GM21360 (cell line): Measurements from ENCODE around the gene CNTNAP2.
"Not testable (repeated sequence)": the region's sequence is repeated elsewhere in the genome, so short reads cannot be mapped to it uniquely, and the experiment has no call there.

Experiments
- ATAC-seq: cut with Tn5 transposase; IDR thresholded peaks from one replicate; pipeline ENCODE4 v1.9.1; 2021; ENCODE audit warnings: mild to moderate bottlenecking, moderate library complexity; ENCODE audit not compliant: unreplicated experiment

CNTNAP2 gene

DNA sequence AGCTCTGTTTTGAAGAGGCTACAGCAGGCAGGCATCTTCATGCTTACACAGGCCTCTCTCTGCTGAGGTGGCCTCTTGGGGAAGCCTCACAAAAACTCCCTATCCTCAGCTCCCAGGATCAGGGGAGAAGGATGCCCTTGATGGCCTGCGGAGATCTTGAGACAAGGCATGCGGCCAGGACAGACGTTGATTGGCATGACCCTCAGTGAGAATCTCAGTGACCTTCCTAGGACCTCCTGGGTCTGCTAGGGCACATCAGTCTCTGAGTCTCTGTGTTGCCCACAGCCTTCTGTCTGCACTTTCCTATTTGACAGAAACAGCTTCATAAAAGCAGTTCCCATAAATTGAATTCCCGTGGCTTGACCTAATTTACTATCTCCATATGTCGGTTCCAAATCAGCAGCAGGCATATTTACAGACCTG lies 1468.2 kb downstream of the CNTNAP2 start:
- no peak for ATAC-seq

DNA sequence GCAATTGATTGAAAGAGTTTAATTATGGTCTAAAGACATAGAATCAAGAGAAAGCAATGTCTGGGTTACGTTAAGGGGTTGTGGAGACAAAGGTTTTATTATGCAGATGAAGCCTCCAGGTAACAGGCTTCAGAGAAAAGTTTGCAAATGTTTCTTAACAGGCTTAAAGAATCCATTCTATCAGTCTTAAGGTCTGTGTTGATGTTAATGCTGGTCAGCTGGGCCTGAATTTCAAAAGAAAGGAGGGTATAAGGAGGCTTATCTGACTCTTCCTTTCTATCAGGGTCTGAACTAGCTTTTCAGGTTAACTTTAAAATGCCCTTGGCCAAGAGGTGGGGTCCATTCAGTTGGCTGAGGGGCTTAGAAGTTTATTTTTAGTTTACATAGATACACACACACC lies 1469.5 kb downstream of the CNTNAP2 start:
- ATAC-seq: no peak

DNA sequence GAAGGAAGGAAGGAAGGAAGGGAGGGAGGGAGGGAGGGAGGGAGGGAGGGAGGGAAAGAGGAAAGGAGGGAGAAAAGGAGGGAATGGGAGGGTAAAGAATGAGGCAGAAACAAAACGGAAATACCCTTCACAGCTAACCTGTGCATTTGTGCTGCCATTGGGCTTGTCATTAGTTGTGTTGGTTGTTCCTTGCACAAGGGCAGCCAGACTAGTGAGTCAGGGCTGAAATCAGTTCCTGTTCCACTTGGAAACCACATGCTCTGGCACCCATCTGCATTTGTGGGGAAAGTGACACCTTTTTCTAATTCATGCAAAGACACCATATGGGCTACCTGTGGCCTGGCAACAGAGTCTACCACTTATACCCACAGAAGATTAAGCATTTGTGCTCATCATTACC lies 1469.9 kb downstream of the CNTNAP2 start:
- ATAC-seq: no peak

DNA sequence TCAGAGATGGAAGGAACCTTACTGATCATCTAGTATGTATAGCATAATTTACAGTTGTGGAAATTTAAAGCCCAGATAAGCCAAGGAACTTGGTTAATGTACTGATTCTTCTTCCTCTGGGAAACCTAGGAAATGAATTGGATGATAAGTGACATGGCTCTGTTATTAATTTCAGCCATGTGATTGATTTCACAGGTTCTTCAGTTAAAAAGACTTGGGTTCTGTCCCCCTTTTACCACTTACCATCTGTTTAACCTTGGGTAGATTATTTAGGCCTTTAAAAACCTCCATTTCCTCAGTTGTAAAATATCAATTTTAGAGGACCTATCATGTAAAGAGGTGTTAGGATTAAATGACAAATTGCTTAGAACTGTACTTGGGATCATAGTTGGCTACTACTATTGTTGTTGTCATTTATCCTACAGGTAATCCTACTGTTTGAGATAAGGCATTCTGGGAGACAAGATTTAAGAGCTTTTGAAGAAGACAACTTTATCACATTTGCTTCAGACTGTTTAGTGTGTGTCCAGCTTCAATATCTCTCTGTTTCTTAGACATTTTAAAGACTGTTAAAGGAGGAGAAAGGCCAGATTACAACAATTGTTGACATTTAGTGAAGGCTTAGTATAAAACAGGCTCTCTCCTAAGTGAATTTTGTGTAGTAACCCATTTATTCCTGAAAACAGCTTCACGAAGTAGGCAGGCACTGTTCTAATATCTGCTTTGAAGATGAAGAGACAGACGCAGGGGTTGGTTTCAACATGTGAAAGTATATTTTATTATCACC lies 1476.9 kb downstream of the CNTNAP2 start:
- no peak for ATAC-seq

DNA sequence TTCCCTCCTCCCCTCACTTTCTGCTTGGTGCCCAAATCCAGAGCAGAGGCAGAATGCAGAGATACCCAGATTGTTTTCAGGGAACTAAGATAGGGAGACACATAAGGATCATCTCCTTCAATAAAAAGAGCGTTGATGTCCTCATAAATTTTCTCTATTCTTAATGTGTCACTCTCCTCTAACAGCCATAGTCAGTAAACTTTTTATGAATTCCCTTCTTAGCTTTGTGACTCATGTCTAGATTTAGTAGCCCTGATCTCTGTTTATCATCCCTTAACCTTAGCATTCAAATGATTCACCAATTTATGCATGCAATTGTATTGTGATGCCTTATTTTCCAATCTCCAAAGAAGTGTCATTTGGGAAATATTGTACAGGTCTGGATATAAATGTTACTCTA lies 1478.4 kb downstream of the CNTNAP2 start:
- ATAC-seq: no peak

DNA sequence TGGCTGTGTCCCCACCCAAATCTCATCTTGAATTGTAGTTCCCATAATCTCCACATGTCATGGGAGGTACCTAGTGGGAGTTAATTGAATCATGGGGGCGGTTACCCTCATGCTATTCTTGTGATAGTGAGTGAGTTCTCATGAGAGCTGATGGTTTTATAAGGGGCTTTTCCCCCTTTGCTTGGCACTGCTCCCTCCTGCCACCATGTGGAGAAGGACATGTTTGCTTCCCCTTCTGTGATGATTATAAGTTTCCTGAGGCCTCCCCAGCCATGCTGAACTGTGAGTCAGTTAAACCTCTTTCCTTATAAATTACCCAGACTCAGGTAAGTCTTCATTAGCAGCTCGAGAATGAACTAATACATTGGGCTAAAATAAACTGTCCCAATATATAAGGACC lies 1482.1 kb downstream of the CNTNAP2 start:
- not testable (repeated sequence) for ATAC-seq

DNA sequence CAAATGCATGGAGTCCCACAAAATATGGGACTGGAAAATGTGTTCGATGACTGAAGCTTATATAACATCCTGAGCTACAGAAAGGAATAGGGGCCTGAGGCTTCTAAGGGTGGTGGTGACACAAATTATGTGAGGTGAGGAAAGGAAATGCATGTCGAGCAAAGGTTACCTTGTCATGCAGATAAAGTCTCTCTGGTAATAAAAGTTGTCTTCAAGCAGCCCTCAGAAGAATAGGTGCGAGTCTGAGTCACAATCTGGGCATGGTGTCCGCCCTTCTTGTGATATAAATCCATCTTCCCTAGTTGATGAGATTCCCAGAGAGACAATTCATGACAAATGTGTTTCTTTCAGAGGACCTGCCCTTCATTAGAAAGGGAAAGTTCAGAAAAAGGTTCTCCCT lies 1488.7 kb downstream of the CNTNAP2 start:
- no peak for ATAC-seq

DNA sequence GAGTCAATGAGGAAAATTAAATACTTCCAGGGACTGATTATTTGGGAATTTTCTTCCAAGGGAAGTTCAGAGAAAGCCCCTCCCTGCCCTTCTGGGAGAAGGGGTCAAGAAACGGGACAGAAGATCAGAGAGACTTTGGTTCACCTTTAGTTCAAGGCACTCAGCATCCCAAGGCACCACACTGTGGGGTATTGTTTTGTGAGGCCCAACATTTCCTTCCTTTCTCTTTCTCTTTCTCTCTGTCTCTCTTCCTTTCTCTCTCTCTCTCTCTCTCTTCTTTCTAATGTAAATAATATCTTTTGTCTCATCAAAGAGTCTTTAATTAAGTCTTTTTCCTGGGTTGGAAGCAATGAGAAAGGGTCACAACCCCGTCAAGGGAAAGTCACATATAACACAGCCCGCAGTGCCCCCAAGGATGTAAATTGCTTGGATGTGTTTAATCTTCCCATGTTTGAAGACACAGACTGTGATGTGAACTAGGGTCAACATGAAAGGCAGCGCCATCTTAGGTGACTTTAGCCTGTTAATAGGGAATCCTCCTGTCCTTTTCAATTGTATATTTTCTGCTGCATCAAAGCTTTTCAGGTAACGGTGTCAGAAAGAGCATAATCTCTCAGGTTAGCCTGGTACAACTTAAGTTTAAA lies 1490.7 kb downstream of the CNTNAP2 start:
- no peak for ATAC-seq

DNA sequence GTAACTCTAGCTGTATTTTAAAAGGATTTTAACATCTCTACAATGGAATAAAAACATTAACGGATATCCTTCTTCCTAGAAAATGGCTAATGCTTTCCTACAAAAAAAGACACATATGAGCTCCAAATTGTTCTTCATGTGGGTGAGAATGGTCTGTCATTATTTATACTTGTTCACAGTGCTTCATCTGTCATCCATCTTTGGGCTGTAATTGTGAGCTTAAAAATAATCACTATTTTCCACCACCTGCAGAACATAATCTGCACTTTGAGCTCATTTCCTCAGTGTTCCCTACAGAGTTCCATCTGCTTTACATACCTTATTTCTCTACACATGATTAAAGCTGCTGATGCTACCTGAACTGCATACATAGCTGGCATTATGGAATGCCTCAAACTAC lies 1494.8 kb downstream of the CNTNAP2 start:
- no peak for ATAC-seq

DNA sequence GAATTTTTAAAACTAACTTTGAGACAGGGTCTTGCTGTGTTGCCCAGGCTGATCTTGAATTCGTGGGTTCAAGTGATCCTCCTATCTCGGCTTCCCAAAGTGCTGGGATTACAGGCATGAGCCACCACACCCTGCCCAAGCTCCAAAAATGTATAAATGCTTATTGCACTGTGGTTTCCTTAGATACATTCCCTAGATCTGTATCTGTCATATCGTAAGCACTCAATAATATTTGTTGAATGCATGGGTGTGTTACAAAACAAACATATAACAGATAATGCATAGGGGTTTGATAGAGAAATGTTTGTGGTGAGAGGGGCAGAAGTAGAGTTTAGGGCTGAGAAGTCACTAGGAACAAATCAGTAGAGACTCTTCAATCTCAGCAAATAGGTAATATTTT lies 1518.7 kb downstream of the CNTNAP2 start:
- no peak for ATAC-seq

DNA sequence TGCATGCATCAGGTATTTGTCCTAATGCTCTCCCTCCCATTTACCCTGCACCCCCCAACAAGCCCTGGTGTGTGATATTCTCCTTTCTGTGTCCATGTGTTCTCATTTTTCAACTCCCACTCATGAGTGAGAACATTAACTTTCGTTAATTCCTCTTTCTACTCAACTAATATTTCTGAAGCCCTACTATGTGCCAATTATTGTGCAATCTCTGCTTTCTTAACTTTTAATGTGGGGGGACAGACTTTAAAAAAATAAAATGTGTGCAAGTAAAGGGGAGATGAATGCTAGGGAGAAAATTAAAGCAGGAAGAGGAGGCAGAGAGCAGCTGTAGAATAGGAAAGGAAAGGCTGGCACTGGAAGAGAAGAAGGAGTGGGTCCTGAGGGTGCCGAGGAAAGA lies 1520.0 kb downstream of the CNTNAP2 start:
- no peak for ATAC-seq

DNA sequence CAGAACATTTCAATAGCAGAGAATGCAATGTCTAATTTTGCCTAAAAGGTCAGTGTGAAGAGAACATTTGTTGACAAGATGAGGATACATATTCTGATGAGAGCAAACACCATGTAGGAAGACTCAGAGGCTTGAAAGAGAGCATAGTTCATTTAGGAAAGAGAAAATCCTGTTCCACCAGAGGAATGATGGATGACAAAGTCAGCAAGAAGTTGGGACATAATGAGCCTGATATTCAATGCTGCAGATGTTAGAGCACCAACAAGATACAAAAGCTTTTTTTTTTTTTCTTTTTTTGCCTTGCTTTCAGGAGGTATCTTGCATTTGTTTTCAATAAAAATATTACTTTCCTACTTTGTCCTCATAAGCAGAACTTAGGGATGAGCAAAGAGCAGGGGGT lies 1522.0 kb downstream of the CNTNAP2 start:
- no peak for ATAC-seq

DNA sequence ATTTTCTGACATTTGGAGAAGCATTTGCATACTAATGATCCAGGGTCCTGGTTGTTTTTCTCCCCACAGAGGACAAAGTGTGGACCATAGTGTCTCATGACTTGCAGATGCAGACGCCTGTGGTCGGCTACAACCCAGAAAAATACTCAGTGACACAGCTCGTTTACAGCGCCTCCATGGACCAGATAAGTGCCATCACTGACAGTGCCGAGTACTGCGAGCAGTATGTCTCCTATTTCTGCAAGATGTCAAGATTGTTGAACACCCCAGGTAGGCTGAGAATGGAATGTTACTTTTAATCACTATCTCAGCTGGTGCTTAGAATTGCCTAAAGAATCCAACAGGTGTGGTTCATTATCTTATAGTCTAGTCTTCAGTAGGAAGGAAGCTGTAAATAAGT lies 1522.4 kb downstream of the CNTNAP2 start:
- no peak for ATAC-seq

DNA sequence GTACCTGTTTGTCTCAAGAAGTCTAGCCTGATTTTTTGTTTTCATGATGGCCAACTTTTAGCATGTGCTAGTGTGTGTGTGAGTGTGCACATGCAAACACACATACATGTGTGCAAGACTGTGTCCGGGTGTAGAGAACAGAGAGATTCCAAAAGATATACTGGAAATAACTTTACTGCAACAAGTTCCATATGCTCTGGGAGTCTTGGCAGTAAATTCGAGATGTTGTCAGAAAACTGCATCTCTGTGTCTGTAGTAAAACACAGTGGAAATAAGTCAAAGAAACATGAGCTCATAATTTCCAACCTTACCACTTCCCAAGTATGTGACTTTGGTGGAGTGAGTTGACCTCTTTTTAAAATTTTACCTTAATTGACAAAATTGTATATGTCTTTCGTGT lies 1523.2 kb downstream of the CNTNAP2 start:
- no peak for ATAC-seq

DNA sequence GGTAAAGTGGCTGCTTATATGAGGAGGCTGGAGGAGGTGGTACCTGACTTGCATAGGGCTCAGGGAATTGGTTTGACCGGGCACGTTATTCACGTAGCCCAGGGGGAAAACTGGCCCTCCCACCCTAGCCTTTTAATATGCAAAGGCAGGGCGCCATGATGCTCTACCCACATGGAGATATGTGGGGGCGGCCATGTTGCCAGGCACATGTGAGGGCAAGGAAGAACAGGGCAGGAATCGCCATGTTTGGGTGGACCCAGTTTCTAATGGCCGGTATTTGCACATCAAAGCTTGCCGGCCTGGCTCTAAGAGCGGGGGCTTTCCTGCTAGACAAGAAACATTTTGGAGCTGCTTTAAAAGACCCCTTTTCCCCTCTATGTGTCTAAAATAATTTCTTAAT lies 1524.2 kb downstream of the CNTNAP2 start:
- no peak for ATAC-seq

DNA sequence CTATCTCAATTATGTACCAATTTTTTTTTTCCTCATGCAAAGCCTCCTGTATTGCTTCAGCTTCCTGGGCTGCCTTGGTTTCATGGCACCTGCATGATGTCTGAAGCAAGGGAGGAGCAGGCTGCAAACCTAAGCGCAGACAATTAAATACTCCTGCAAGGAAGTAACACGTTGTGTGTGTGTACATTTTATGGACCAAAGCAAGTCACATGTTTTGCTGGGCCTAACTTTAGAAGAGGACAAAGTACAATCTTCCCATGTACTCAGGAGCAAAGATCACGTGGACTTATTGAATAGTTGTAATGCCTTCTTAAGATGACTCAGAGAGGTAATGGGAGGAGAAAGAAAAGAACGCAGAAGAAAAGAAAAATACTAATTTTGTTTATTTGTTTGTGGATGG lies 1530.0 kb downstream of the CNTNAP2 start:
- no peak for ATAC-seq

DNA sequence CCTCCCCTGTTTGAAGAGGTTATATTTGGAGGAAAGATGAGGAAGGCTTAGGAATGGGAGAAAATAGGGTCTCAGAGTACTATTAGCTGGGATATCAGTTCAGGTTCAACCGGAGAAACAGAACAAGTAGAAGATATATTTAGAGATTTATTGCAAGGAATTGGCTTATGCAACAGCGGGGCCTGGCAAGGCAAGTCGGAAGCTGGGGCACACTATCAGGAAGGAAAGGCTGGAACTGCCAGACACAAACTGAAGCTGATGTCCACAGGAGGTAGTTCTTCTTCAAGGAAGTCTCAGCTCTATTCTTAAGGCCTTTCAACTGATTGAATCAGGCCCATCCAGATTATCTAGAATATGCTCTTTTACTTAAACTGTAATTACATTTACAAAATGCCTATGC lies 1534.4 kb downstream of the CNTNAP2 start:
- ATAC-seq: no peak

DNA sequence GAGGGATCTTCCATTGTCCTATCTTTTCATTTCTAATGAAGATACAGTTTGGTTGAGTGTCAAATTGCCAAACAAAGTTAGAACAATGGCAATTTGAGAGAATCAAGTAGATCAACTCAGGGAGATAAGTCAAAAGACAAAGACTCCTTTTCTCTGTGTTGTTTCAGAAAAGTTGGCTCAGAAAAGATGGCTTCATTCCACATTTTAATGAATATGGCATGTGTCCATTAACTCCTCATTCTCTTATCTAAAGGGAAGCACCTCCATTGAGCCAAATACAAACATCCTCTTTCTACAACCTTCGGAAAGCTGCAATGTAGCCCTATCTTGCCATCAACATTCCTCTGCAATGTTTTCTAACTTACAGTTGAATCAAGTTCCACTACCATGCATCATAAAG lies 1535.0 kb downstream of the CNTNAP2 start:
- ATAC-seq: no peak

DNA sequence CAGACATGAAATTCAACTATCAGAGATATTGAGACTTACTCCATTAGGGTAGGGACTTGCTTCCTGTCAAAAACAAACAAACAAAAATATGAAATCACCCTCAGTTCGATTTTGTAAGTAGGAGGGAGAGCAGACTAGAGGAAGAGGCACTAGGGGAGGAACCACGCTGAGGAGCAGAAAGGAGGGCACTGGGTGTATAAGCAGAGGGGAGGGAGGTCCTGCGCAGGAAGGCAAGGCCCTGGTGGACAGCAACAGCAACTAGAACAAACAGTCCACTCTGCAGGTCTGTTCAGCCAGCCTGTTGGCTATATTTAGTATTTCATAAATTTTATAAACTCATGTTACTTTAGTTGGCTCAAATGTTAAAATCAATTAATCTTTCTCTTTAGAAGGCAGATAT lies 1536.9 kb downstream of the CNTNAP2 start:
- no peak for ATAC-seq

DNA sequence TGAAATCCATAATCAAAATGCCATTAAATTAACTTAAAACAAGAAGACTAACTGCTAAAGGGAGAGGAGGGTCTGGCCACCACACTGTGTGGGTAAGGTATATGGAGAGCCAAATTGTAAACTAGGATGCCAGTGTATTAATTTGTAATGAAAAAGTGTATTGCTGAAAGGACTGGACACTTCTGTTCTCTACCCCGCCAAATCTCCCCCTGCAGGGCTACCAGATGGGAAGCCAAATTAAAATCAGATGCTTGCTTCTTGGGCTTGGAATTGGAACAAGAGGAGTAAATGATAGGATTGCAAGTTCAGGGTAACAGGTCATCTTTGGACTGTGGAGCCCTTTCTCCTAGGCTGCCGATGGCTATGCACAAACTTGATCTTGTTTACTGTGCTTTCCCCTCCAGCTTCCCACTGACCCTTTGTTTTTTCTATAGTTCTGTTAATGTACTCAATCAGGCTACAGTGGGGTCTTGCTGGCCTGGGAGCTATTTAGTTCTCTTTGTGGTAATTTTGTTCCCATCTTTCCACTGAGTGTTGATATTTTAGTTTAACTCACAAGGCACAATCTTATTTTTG lies 1541.9 kb downstream of the CNTNAP2 start:
- no peak for ATAC-seq

DNA sequence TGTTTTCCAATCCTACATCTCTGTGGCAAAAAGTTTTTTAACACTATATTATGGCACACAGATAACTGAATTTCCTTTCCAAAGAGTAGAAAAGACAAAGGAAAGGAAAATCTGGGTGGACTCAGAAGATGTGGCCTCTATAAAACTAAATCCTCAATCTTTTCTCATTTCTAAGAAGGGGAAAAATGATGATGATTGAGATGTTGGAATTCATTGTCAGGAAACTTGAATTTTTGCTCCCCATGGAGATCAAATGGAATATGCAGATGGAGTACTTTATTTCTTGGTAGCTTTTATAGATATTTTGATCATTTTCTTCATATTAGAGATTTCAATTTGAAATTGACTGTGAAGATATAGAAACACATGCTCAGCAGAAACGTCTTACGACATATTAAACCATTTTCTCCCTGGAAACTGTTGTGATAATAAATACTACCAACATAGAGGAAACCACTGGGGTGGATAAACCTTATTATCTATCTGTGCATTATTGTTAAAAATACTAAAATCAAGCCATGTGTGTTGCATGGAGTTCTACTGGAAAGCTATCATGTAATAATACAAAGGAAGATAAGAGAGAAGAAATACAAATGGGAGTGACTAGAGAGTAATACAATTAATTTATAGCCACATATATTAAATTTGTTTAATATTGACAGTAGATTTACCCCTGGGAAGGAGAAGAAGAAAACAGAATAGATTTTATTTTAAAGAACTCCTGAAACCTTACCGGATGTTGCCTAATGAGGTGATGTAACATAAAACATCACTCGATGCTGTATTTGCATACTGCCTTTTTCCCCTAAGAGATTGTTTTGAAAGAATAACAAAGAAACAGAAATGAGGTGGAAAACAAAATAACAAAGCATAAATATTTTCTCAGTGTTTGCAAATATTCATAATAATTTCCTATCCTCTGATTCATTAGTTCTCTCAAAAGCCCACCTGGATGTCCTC lies 1542.7 kb downstream of the CNTNAP2 start:
- no peak for ATAC-seq
